ENCODE results near the gene DCAF4.

Gene DCAF4, protein sequence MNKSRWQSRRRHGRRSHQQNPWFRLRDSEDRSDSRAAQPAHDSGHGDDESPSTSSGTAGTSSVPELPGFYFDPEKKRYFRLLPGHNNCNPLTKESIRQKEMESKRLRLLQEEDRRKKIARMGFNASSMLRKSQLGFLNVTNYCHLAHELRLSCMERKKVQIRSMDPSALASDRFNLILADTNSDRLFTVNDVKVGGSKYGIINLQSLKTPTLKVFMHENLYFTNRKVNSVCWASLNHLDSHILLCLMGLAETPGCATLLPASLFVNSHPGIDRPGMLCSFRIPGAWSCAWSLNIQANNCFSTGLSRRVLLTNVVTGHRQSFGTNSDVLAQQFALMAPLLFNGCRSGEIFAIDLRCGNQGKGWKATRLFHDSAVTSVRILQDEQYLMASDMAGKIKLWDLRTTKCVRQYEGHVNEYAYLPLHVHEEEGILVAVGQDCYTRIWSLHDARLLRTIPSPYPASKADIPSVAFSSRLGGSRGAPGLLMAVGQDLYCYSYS

DNA sequence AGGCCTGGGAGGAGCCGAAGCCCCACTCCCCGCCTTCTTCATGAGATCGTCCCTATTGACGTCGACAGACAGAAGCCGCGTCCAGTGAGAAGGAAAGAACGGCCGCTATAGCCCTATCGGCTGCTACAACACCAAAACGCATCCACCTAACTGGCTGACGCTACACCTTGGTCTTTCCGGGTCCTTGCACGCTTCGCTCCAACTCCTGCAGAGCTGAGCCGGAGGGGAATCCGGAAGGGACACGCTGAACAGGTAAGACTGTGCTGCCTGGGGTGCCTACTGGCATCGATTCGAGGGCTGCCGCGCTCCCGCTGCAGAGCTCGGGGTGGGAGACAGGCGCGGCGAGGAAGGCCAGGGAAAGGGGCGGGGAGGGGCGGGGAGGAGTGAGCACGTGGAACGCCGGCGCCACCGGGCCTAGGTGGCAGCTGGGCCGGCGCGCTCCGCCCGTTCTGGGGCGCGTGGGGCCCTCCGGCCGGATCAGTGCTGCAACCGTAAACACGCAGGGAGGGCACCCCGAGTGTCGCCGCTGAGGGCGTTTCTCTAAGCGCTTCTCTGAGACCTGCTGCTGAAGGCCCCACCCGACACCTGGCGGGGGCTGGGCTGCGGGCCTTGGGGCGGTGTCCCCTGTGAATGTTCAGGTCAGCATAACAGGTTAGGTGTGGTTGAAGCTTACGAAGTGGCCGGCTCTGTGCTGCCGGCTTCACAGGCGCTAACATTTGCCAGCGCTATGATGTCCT lies at the start of gene DCAF4:
DCAF4 (plus strand) TSS at position 173 of the 737 bp plus-strand sequence. CDS start 11,515 bp downstream, outside the sequence.
- peak; percentile 96 for DNase-seq

DNA sequence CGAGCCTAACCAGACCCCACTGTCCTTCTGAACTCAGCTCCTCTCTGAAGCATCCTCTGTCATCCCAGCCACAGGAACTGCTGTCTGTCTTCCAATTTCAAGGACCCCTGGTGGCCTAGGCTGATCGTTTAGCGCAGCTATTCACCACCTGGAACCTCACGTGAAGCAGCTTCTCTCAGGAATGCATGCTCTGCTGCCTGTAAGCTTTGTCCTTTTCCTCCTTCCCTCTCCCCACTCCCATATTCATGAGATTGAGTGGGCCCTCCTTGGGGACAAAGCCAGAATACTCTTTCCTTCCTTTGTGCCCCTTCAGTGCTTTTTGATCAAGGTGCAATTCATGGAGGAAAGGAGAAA lies 49.6 kb upstream of the DCAF4 start:
- DNase-seq, result no peak

DNA sequence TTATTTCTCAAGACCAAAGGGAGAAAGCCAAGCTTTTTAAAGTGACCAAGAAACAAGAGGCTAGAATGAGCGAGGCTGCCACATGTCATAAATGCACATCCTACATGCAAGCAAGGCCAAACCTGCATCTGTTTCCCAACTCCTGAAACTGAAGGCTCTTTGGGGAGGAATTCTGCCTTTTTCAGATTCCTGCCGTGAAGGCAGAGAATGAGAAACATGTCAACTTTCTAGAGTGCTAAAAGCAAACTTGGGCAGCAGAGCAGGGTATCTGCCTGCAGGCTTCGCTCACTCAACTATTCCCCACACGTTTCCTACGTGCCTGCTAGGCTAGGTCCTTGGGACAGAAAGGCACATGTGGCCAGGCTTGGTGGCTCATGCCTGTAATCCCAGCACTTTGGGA lies 47.5 kb upstream of the DCAF4 start:
- no peak for DNase-seq

DNA sequence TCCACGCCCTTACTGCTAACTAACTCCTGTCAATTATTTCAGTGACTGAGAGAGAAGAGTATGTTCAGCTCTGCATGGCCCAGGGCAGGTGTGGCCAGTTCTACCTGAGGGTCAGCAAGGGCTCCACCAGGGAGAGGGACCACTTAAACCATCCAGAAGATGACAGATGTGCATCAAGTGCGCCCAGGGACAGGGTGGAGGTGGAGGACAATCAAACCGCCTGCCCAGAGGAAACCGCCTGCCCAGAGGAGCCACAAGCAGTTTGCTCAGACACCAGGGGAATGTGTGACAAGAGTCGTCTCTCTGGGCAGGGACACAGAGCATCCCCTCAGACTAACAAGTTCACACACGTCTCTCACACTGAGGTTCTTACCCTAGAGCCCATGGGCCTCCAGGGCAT lies 46.8 kb upstream of the DCAF4 start:
- no peak for DNase-seq

DNA sequence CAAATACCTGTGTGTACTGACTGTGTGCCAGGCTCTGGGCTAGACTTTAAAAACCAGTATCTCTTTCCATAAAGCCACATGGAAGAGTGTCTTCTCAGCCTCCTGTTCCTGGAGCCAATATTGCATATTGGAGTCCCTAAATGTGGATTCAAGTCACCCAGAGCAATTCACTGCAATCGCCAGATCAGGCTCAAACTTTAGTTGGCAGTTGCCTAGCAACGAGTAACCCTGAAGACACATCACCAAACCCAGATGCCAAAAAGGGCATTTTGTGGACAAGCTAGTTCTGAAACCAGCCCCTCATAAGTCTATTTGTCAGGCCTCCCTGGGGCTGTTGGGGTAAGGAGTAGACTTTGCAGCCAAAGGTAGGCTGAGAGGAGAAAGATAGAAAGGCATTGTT lies 46.1 kb upstream of the DCAF4 start:
- no peak for DNase-seq

DNA sequence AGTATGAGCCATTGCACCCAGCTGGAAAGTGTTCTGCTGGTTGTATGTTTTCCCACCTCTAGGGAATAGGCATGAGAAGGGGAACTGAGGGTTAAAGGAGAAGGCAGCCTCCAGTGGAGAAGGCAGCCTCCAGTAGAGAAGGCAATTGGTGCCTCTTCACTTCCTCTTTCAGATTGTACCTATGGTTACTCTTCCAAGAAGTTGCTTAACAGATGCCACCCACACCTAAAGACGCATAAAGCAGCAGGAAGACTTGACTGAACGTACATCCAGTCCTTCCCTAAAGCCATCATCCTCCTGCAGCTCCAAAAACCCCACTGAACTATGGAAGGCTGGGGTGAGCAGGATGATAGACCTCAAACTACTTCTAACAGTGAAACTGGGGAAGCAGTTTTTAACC lies 45.4 kb upstream of the DCAF4 start:
- DNase-seq, result no peak

DNA sequence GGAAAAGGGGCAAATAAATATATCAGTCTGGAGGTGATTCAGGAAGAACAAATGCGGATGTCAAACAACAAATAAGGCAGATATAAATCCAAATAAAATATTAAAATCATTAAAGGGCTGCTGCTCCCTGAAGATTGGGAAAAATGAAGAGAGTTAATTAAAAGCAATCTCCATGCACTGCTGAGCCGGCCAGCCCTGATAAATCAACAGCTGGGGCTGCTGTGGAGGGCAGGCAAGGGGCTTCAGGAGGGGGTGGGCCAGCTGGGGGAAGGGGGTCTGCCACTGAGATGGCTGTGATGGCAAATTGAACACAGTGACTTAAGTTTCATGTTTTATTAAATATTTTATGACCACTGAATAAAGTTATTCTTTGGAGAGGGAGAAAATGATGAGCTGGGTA lies 44.7 kb upstream of the DCAF4 start:
- no peak for DNase-seq

DNA sequence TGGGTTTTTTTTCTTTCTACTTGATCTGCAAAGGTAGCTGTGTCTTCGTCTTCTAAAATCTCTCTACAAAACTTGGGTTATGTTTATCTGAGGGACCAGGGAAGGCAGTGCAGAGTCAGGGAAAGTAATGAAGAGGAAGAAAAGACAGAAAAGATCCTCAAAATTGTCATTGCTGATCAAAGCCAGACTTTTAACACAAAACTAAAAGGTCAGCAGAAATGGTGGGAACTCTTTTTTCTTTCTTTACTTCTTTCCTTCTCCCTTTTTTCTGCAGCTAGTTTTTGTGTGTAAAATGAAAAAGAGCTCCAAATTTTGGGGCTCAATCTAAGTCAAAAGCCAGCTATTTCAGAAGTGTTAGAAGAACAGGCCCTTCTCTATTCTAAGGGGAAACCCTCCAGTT lies 44.2 kb upstream of the DCAF4 start:
- no peak for DNase-seq

DNA sequence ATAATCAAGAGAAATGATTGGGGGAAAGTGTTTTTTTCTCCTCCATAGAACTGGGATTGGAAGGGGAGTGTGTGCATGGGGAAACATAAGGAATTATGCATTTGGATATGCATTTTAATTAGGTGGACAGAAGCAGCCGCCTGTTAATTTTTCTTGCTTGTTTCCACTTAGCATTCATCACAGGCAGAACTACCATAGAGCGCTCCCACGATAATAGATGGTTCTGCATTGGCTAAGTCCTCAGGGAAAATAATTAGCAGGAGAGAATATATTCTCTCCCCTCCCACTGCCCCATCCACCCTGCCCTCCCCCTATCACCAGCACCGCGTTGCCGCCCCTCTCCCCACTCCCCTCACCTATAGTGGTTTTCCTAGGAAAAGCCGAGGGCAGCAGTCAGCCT lies 43.8 kb upstream of the DCAF4 start:
- DNase-seq, result no peak

DNA sequence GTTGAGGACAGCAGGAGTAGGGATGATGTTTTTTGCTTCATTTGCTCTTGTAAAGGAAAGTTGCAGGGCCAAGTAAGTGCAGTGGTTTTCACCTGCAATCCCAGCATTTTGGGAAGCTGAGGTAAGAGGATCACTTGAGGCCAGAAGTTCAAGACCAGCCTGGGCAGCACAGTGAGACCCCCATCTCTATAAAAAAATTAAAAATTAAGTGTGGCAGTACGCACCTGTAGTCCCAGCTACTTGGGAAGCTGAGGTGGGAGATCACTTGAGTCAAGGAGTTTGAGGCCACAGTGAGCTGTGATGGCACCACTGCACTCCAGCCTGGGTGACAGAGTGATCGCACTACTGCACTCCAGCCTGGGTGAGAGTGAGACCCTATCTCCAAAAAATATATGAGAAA lies 43.2 kb upstream of the DCAF4 start:
- DNase-seq, result no peak

DNA sequence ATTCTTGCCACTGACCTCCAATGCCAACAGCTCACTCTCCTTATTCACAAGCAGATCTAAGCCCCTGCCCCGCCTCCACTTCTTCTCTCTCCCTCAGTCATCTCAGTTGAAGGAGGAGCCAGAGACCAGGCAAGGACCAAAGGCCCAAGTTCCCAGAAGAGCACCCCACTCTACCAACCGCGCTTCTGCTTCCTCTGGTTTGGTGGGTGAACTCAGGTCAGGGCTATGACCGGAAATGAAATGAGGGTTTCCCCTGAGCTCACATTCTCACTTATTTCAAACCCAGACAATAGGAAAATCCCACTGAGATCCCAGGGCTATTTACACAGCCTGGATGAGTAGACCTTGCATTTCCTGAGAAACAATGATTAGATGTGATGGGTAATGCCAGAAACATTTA lies 42.3 kb upstream of the DCAF4 start:
- no peak for DNase-seq

DNA sequence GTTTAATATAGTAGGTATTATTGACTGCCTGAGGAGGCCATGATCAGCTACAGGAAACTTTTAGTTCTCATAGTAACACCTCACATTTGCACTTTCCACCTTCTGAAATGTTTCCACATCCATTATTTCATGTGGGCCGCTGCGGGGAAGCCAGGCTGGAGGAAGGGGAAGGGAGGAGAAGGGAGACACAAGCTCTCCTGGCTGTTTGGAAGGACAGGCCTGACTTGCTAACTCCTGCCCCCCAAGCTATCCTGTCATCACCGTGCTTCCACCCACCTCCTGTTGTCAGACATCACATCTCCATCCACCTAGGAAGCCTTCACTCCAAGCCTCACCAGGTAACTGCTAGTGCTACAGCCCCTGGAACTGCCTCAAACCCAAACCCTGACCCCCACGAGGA lies 41.9 kb upstream of the DCAF4 start:
- DNase-seq, result no peak

DNA sequence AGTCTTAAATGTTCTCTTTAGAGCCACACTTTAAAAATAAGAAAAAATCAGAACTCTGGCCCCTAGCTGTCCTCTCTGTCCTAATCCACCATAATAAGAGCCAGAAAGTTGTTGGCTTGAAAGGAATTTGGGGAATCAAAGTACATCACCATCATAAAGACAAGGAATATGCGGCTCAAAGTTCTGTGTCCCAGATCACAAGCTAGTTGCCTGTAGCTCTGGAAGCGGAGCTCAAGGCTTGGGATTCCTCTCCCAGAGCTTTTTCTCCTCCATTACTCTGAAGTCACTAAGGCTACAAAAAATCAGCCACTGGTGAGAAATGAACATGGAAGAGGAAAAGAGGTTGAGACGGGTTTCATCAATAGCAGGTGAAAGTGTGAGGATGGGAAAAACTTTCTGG lies 38.8 kb upstream of the DCAF4 start:
- DNase-seq, result no peak

DNA sequence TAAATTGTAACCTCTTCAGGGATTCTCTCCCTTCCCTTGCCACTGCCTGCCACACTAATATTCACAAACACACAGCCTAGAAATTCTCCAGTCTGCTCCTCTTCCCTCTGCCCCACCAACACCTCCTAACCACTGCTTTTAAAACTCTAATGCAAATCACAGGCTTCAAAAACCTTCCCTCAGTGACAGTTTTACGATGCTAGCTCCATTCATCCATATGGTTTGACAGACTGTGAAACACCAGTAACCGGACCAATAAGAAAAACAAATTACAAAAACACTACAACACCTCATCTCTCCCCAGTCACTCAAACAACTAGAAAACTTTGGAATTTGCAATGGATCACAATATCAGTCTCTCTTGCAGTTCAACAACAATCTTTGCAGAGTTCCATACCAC lies 38.1 kb upstream of the DCAF4 start:
- DNase-seq, result no peak

DNA sequence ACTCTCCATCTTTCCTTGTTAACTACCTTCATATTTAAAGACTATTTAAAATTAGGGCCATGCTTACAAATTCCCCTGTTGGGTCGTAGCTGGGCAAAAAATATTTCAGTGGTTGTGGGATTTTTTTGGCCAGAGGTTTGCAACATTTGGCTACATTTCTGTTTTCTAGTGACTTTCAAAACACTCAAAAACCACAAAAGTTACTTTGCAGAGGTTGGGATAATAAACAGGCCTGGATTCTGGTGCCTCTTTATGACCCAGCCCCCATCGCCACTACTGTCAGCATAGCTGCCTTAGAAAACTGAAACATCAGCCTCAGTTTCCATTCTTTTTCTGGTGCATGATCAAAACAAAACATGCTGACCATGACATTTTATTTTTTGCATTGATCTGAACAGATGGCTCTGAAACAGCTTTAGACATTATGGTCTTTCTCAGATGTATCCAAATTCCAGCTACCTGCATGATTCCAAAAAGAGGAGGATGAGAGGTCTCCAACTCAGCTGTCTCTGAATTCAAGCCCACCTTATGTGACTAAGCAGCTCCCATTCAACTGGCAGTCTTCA lies 37.5 kb upstream of the DCAF4 start:
- no peak for DNase-seq

DNA sequence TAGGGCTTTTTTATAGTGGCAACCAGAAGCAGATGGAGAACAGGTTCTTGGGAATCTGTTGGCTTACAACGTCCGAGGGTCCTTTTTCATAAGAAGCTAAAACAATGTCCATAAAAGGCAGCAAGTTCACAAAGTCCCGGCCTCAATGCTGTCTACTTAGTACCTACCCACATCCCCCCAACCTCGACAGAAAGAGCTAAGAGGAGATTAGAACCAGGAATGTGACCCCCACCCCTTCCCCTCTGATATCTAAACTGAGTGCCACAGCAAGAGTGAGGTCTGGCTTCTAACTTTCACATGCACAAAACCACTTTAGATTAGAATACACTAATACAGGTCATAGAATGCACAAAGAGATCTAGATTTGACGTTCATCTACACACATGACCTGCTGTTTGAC lies 36.9 kb upstream of the DCAF4 start:
- no peak for DNase-seq

DNA sequence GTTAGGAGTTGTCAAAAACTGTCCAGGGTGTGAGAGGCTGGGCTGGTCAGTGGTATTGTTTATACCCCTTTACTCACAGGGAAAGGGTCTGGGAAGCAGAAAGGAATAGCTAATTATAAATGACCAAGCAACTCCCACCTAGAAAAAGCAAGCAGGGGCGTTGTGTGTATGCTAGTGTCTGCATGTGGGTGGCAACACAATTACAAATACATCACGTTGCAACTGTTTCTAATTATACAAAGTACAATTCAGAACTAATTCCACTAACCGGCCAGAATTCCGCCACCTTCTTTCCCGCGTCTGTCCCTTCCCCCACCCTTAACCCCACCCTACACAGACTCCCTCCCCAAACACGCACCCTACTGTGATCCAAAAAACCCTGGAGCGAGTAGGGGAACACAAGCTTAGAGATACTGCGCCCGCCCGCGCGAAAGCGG lies 34.6 kb upstream of the DCAF4 start:
- DNase-seq, result no peak

DNA sequence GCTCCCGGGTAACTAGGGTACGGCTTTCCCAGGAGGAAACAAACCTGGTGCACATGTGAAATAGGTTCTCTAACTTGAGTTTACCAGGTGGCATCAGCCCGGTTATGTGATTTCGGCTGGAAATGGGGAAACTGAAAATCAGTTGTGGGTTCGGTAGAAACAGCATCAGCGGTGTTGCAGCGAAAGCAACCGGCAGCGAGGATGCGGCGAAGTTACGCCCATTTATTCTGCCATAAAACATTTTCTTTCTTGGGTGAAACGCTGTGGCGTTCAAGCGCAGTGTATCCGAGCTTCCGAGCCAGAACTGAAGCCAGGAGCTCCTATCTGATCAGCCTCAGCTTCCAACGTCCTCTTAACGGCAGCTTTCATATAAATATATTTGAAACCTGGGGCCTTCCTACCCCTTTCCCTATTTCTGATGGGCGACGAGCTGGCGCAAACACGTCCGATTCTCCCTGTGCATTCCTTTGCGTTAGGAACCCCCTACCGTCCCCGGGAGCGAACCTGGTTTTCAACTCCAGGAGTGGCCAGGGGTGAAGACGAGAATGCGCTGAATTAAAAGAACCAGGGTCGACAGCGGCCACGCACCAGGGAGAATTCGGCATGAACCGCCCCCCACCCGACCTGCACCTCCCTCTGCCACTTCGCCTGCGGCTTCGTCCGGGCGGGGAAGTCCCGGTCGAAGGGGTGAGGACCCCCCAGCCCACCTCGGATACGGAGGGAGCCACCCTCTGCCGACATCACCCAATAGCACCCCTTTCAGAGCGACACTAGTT lies 34.0 kb upstream of the DCAF4 start:
- DNase-seq, result peak; percentile 34

DNA sequence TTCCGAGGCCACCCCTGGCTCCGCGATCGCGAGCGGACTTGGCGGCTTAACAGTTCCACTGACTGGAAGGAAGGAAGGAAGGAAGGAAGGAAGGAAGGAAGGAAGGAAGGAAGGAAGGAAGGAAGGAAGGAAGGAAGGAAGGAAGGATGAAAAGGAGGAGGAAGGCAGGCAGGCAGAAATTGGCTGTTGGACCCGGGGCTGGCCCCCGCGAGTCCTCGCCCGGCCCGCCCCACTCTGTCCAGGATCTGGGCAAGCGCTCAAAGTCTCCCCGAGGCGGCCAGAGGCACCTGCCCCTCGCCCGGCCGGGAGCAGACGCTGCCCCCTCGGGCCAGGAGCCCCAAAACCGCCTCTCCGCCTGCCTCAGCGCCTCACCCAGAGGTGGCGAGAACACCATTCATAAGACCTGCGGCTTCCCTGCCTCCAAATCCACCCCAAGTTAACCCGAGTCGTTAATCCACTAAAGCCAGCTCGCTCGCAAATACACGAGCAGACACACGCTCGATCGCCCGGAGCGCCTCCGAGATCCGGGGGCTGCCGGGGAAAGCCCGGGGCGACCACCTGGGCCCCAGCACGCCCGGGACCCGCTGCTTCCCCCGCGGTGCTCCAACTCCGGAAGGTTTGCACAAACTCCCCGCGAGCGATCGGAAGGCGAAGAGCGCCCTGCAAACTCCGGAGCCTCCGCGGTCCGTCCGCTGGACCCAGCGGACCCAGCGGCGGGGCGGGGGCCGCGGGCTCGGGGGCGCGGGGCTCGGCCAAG lies 33.2 kb upstream of the DCAF4 start:
- DNase-seq, result peak; percentile 39

DNA sequence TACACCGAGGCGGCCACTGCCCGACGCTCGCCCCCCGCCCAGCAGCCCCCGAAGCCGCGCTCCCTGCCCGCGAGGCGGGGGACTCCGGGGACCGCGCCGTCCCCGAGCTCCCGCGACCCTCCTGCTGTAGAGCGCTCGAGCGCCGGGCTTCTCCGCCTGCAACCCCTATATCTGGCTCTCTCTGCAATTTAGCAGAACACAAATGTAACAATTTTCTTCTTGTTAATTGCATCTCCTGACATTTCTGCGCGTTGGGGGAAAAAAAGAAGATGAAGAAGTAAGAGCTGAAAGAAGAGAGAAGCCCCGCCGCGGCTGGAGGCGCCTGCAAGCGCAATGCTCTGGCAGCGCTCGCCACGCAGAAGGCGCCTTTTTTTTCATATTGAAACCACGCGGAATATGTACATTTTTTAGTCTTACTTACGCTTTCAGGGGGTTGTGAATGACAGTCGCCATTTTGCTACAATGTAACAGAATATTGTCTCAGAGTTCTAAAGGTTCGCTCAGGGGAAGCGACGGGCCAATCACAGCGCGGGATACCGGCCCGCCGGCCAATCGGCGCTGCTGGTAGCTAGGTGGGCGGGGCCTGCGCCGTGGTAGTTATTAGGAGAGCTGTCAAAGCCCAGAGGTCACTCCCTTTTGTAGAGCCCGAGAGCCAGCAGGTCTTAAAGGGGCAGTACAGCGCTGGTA lies 32.5 kb upstream of the DCAF4 start, which contains the start of gene DPF3:
DPF3 (minus strand) TSS at position 466 of the 687 bp plus-strand sequence; CDS start at position 453, 13 bp downstream.
- DNase-seq, result peak; percentile 94

DNA sequence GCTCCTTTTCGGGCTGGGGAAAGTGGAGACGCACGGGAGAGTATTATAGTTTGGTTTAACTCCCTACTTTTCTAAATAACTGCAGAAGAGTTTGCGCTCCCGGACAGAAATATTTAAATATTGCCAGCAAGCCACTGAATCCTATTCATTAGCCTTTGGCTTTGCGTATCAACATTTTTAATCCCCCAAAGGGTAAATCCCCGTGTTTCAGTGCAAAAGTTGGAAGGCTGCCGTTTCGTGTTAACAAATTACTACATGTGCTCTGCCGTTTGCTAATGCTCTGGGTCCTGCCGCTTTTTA lies 32.0 kb upstream of the DCAF4 start:
- DNase-seq, result no peak
